GM19043 (cell line): ENCODE results near the gene DPEP3.
A peak's percentile ranks its signal among the peaks of the same experiment; 100 is the strongest.
"Not testable (repeated sequence)": the region's sequence is repeated elsewhere in the genome, so short reads cannot be mapped to it uniquely, and the experiment has no call there.

Experiments
- ATAC-seq: cut with Tn5 transposase; IDR thresholded peaks from one replicate; pipeline ENCODE4 v1.9.1; 2021; ENCODE audit warnings: low read depth; ENCODE audit not compliant: unreplicated experiment

DPEP3 gene, protein sequence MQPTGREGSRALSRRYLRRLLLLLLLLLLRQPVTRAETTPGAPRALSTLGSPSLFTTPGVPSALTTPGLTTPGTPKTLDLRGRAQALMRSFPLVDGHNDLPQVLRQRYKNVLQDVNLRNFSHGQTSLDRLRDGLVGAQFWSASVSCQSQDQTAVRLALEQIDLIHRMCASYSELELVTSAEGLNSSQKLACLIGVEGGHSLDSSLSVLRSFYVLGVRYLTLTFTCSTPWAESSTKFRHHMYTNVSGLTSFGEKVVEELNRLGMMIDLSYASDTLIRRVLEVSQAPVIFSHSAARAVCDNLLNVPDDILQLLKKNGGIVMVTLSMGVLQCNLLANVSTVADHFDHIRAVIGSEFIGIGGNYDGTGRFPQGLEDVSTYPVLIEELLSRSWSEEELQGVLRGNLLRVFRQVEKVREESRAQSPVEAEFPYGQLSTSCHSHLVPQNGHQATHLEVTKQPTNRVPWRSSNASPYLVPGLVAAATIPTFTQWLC

GRCh38 chr16:67979955-67980678 lies at the start of gene DPEP3:
TSS of gene DPEP3 (minus strand) at chr16:67980499. CDS start at chr16:67980380, 119 bp downstream.
- ATAC-seq = no peak

DNA sequence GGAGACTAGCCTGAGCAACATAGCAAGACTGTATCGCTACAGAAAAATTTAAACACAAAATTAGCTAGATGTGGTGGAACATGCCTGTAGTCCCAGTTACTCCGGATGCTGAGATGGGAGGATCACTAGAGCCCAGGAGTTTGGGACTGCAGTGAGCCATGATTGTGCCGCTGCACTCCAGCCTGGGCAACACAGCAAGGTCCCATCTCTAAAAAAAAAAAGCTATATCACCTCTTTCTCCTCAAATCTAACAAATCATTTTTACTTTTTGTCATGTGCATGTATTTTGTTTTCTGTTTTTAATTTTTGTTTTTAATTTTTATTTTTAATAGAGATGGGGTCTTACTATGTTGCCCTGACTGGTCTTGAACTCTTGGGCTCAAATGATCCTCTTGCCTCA lies 48.7 kb upstream of the DPEP3 start:
- ATAC-seq = no peak

- ATAC-seq = peak; percentile 66
Measured at GRCh38 chr16:68022728-68023537, 42.6 kb upstream of the DPEP3 start, which contains the start of the genes DDX28 and DUS2. TSS of gene DDX28 (minus strand) at chr16:68023232. CDS start at chr16:68023202, 30 bp downstream. TSS of gene DUS2 (plus strand) at chr16:68023284. CDS start at chr16:68038024, 14,740 bp downstream.

GRCh38 chr16:68022278-68022727 lies 42.0 kb upstream of the DPEP3 start:
- no peak for ATAC-seq

DNA sequence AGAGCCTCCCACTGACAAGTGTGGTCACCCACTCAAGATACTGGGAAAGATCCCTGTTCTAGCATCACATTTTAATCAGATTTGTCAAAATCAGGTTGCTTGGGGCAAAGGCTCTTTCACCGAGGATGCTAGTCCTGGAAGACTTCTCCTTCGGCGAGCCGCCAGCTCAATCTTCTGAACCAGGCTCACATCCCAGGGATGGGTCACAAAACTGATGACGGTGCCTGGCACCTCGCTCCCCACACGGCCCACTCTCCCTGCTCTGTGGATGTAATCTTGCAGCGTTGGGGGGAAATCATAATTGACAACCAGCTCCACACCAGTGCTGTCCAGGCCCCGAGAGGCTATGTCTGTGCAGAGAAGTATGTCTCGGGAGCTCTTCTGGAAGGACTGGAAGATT lies 41.2 kb upstream of the DPEP3 start:
- ATAC-seq = no peak

- no peak for ATAC-seq
Measured at GRCh38 chr16:68019167-68019680, 38.9 kb upstream of the DPEP3 start.

- no peak for ATAC-seq
Measured at GRCh38 chr16:68015681-68016080, 35.4 kb upstream of the DPEP3 start, which contains the start of gene DPEP2NB. TSS of gene DPEP2NB (minus strand) at chr16:68015911. CDS start at chr16:68015770, 141 bp downstream.

DNA sequence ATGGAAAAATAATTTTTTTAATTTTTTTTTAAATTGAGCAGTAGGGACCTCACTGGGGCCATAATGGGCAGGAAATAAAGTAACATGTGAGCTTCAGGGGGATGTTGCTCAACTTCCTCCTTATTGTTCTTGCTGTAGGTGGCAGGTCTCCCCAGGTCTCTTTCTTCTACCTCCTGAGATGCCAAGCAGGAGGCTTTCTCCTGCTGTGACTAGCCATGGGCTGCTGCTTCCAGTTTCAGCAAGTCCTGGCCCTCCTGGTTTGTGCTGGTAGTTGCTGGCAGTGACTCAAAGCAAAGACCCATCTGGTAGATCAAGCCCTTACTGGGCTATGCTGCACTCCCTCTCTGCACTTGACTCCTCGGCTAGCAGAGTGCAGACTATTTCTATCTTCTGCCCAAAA lies 33.1 kb upstream of the DPEP3 start:
- no peak for ATAC-seq

DNA sequence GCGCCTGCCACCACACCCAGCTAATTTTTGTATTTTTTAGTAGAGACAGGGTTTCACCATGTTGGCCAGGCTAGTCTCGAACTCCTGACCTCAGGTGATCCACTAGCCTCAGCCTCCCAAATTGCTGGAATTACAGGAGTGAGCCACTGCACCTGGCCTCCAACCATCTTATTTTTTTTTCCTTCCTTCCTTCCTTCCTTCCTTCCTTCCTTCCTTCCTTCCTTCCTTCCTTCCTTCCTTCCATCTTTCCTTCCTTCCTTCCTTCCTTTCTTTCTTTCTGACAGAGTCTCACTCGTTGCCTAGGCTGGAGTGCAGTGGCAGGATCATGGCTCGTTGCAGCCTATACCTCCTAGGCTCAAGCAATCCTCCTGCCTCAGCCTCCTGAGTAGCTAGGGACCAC lies 29.6 kb upstream of the DPEP3 start:
- ATAC-seq = not testable (repeated sequence)

GRCh38 chr16:68009157-68009735 lies 28.9 kb upstream of the DPEP3 start:
- ATAC-seq = no peak

DNA sequence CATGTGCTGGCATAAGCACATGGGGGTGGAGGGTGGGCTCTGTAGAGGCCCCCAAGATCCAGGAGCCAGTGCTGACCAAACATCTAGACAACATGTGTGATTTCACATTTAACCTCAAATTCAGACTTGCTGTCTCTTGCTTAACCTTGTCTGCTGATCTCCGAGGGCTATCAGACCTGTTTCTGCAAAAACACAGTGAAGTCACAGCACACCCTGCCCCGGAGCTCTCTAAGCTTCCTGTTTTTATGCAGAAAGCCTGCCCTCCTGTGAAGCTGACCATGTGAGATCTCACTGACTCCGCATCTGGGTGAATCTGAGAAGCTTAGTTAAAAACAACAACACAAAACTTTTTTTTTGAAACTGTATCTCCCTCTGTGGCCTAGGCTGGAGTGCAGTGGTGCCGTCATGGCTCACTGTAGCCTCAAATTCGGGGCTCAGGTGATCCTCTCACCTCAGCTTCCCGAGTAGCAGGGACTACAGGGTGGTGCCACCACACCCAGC lies 25.5 kb upstream of the DPEP3 start:
- ATAC-seq = no peak

DNA sequence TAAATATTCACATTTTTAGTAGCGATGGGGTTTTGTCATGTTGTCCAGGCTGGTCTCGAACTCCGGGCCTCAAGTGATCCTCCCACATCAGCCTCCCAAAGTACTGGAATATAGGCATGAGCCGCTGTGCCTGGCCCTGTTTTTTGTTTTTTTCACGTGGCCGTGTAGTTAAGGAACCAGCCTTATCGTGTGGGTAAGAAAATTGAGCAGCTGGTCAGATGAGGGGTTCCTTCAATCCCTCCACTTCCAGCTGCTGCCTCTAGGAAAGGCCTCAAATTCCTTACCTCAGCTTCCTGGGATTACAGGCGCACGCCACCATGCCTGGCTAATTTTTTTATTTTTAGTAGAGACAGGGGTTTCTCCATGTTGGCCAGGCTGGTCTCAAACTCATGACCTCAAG lies 24.9 kb upstream of the DPEP3 start:
- ATAC-seq = no peak

GRCh38 chr16:68003031-68003430 lies 22.7 kb upstream of the DPEP3 start:
- no peak for ATAC-seq

DNA sequence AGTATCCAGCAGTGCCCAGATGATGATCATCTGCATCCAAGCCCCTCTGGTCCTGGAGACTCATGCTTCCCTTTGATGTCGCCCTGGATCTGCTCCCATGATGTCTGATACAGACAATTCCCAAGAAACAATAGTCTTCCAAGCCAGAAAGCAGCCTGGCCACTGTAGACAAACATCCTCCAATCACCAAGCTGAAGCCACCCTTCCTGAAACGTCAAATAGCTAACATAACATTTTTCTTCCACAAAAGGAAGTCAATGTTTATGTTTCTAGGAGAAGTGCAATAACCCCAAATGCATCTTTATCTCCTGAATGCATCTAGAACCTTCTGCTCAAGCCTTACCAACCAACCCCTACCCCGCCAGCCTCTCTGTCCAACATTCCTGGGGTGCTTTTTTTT lies 20.2 kb upstream of the DPEP3 start:
- no peak for ATAC-seq

DNA sequence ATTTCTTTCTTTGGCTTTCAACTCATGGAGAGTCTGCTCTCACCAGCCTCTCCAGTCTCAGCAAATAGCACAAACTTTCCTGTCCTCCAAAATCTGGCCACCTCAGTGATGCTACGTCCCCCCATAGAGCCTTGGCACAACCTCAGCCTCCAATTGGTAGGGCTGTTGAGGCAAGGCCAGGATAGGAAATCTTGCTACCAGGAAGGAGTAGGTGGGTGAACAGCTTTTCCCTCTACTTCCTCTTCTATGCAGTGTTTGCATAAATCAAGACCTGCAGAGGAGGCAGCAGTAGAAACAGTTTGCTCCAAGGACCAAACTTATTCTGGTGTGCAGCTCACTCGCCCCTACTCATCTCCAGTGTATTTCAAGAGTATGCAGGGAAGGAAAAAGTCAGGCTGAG lies 19.7 kb upstream of the DPEP3 start:
- no peak for ATAC-seq

GRCh38 chr16:67998779-67999688 lies 18.7 kb upstream of the DPEP3 start, which contains the start of gene DPEP2:
TSS of gene DPEP2 (minus strand) at chr16:67999484. CDS start at chr16:67993212, 6,272 bp downstream.
- not testable (repeated sequence) for ATAC-seq

GRCh38 chr16:67998231-67998778 lies 18.0 kb upstream of the DPEP3 start:
- ATAC-seq = not testable (repeated sequence)

- ATAC-seq = no peak
Measured at GRCh38 chr16:67996666-67997065, 16.4 kb upstream of the DPEP3 start.
